HG02642 (cell line): Measurements from ENCODE around the gene COPS4.
A peak's percentile ranks its signal among the peaks of the same experiment; 100 is the strongest.
"Not testable (repeated sequence)": the region's sequence is repeated elsewhere in the genome, so short reads cannot be mapped to it uniquely, and the experiment has no call there.

Source experiments
- ATAC-seq: cut with Tn5 transposase; IDR thresholded peaks from one replicate; pipeline ENCODE4 v1.9.1; 2021; ENCODE audit warnings: mild to moderate bottlenecking; ENCODE audit not compliant: unreplicated experiment, poor library complexity

The COPS4 gene

GRCh38 chr4:83075311-83076095, 40.5 kb downstream of the COPS4 start:
- no peak for ATAC-seq

- ATAC-seq, result no peak
These were observed 45.6 kb downstream of the COPS4 start for GRCh38 chr4:83080561-83080960.

- no peak for ATAC-seq
These were observed 47.8 kb downstream of the COPS4 start for GRCh38 chr4:83082777-83083176.

DNA sequence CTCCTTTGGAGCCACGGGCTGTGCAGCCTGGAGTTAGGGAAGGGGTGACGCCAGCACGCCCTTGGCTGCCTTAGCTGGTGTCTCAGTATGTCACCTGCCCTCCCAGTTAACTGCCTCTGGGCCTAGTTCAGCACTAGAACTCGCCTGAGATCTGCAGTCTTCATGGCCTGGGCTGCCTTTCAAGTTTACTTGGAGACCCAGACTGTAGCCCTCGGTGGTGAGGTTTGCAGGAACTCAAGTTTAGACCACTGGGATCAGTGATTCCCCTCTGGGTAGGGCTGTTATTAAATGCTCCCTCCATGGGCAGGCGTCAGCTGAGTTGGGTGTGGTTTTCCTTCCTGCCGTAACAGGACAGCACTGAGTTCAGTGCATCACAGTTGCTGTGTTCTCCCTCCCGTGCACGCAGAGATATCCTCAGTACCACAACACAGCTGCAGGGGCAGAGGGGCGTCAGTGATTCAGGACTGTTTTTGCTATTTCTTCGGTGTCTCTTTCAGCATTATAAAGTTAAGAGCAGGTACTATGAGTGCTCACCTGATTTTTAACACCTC, 49.0 kb downstream of the COPS4 start:
- no peak for ATAC-seq

DNA sequence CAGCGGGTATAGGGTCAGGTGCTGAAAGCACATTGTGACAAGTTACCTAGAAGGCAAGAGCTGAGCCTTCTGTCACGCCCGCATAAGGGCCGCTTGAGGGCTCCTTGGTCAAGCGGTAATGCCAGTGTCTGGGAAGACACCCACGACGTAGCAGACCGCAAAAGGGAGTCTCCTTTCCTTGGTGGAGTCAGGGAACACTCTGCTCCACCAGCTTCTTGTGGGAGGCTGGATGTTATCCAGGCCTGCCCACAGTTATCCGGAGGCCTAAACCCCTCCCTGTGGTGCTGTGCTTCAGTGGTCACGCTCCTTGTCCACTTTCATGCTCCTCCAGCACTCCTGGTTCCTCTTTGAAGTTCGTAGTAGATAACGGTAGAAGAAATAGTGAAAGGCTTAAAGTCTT, 50.0 kb downstream of the COPS4 start:
- ATAC-seq, result not testable (repeated sequence)

GRCh38 chr4:83089410-83090157, 54.6 kb downstream of the COPS4 start:
- ATAC-seq, result no peak

- ATAC-seq, result no peak
These were observed 58.2 kb downstream of the COPS4 start for GRCh38 chr4:83093060-83093640.

GRCh38 chr4:83096397-83096796, 61.4 kb downstream of the COPS4 start:
- no peak for ATAC-seq

DNA sequence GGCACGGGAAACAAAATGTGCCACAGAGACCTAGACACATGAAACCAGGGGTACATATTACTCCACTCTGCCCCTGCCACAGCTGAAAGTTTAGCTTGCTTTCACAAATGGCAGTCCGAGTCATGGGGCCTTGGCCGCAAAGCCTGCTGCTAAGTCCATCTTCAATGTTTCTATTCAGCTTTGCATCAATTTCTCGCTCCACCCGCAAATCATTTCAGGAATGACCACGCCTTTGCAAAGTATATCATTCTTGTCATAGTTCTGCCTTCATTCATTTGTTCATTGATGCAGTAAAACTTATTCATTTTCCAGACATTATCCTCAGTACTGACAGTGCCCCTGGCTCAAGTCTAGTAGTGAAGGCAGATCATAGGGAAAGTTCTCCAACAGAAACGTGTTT, 70.0 kb downstream of the COPS4 start:
- no peak for ATAC-seq

GRCh38 chr4:83107631-83108030, 72.6 kb downstream of the COPS4 start:
- ATAC-seq, result no peak

DNA sequence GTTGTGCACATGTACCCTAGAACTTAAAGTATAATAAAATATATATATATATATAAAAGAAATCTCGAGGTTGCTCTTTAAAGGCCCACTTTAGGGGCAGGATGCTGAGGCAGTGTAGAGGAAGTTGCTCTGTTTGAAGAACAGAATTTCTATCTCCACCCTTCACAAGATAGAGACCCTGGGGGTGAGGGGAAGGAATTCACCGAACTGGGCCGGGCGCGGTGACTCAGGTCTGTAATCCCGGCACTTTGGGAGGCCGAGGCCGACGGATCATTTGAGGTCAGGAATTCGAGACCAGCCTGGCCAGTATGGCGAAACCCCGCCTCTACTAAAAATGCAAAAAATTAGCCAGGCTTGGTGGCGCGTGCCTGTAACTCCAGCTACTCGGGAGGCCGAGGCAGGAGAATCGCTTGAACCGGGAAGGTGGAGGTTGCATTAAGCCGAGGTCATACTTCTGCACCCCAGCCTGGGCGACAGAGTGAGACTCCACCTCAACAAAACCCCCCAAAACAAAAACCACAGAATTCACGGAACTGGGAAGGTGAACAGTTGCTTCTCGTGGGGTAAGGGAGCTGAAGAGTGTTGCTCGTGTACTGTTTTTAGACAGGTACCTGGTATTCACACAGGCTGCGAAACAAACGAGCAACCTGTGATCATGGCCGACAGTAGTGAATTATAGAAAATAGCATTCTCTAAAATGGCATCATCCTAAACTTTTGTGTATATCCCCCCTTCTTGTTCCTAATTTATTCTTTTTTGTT, 73.3 kb downstream of the COPS4 start:
- no peak for ATAC-seq

DNA sequence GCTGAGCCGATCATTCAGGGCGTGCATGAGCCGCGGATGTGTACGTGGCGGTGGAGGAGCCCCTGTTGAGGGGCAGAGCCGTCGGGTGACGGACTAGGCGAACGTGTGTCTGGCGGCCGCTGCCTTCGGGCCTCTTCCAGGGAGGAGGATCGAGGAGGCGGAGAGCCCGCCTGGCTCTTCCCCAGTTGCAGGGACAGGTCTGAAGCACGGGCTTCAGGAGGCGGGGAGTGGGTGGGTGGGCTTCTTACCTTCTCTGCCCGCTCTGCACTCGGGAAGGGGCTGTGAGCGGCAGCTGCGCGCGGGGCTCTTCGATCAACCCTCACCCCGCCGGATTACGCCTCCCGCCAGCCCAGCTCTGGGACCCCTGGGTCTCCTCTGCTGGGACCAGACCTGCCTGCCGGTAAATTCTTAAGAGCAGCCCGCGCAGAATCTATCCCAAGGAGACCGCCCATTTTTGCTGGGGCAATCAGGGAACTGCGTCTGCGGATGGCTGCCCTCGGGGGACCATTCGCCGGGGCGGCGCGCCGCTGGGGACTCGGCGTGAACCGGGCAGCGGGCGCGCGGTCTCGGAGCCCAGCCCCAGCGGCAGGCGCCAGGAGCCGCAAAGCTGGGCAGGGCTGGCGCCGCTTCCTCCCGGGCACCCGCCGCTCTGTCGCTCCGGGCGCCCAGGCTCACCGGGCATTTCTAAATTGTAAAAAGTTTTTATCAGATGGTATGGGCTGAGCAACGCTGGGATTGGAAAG, 74.7 kb downstream of the COPS4 start:
- ATAC-seq, result peak; percentile 39

DNA sequence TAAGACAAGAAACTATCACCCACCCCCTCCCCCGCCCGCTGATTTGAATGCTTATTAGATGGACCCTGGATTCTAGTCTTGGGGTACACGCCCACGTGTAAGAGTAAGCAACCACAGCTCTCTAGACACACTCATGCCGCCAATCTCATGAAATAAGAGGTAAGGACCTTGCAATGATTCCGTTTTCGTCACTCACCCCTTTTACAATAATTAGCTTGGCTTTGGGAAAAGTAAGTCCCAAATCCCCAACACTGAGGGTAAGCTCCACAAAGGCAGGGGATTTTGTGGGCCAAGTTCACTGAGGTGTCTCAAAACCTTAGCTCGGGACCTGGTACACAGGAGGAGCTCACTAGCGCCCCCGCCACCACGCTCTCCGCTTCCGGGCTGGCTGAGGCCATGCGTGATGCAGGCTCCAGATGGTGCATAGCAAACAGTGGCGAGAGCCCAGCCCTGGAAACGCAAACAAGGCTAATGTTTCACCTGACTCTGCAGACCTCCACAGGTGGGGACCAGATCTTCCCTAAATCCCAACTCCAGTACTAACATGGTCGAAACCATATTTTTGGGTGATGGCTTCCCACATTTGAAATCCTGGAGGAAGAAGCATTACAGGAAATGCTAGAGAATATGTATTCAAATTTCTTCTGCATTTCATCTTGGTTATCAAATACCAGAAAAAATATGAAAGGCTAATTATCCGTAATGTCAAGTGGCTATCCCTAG, 75.4 kb downstream of the COPS4 start:
- peak; percentile 78 for ATAC-seq

DNA sequence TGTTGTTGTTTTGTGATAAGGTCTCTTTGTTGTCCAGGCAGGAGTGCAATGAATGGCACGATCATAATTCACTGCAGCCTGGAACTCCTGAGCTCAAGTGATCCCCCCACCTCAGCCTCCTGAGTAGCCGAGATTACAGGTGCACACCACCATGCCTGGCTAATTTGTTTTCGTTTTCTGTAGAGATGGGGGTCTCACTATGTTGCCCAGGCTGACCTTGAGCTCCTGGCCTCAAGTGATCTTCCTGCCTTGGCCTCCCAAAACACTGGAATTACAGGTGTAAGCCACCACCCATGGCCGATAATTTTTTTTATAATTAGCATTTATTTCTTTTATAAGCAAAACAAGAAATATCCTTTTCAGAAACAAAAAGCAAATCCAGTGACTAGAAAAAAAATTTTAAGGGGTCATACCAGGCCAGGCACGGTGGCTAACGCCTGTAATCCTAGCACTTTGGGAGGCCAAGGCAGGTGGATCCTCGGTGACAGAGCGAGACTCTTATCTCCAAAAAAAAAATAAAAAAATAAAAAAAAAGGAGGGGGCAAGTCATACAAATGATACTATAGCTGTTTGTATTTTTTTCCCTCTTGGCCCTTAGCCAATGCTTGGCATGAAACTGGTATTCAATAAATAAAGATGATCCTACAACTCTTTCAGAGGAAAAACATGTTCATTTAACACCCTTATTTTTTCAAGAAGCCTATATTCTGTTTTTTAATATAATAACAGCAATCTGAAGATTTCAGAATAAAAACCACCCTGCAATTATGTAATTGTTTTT, 76.2 kb downstream of the COPS4 start:
- ATAC-seq, result no peak

DNA sequence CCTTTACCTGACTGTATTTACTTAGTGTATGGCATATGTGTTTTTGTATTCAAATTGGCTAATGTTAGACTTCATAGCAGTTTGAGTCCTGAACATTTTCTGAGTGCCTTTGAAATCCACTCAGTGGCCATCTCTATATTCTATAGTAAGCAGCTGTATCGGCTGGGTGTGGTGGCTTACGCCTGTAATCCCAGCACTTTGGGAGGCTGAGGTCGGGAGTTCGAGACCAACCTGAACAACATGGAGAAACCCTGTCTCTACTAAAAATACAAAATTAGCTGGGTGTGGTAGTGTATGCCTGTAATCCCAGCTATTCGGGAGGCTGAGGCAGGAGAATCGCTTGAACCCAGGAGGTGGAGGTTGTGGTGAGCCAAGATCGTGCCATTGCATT, 76.8 kb downstream of the COPS4 start:
- not testable (repeated sequence) for ATAC-seq

DNA sequence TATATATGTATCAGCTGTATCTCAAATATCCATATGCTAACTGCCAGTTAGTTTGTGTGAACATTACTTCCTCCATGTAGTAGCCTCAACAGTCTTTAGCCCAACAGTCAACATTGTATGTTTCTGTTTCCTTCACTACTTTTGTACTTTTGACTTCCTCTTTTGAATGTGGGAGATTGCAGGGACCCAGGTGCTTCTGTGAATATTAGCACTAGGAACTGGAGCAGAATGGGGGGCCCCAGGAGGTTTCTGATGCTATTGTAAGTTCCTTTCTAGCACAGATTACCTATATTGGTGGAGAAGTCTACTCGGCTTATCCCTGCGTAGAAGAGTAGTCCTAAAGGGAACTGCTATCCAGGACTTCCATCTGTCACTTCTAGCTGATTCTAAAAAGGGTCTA, 77.2 kb downstream of the COPS4 start:
- peak; percentile 32 for ATAC-seq

DNA sequence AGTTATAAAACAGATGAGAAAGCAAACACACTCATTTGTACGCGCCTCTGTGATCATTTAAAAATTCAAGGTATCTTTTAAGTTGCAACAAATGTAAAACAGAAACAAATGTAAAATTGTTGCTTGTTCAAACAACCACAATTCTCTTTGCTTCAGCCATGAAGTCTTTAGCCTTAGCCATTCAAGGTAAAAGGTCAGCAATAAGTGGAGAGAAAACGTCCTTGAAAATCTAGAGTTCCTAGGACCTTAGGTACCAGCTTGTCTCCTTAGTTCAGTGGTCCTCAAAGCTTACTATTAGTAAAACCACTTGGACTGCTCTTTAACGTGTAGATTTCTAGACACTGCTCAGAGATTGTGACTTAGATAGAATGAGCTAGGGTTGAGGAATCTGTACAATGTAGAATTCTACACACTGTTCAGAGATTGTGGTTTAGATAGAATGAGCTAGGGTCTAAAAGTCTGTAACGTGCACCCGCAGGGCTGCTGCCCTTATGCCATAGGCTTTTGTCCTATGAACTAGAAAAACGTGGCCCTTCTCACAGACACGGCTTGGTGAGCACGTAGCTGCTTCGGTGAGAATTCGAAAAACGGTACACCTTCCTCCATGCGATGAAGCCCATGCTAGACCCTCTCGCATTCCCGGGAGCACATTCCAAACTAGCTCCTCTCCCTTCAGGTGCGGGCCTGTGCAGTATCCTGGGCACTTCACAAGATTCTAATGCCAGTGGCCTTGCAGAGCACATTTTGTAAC, 77.9 kb downstream of the COPS4 start:
- no peak for ATAC-seq

DNA sequence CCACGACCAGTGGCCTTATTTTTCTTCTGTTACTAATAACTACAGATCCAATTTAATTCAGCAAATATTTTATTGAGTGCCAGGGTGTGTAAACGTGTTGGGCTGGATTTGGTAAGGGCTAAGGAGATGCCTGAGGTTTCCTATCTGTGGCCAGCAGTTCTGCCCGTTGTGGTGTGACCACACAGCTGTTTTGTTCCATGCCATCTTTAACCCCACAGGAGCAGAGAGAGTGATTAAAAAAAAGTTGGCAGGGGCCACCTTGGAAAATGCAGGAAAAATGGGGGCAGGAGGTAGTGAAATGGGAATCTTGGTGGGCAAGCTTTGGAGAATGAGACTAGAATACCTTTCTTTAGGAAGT, 78.4 kb downstream of the COPS4 start:
- ATAC-seq, result no peak
